ENCODE data around the gene ZBED4. TPM values are rescaled to one million over a fixed set of nuclear protein-coding genes. Genes with fewer than 3 reads are reported as not detected.

Gene ZBED4
- total RNA-seq, 4 donors from 2014 or later = 10.0 to 21.6 (median 11.4) TPM

DNA sequence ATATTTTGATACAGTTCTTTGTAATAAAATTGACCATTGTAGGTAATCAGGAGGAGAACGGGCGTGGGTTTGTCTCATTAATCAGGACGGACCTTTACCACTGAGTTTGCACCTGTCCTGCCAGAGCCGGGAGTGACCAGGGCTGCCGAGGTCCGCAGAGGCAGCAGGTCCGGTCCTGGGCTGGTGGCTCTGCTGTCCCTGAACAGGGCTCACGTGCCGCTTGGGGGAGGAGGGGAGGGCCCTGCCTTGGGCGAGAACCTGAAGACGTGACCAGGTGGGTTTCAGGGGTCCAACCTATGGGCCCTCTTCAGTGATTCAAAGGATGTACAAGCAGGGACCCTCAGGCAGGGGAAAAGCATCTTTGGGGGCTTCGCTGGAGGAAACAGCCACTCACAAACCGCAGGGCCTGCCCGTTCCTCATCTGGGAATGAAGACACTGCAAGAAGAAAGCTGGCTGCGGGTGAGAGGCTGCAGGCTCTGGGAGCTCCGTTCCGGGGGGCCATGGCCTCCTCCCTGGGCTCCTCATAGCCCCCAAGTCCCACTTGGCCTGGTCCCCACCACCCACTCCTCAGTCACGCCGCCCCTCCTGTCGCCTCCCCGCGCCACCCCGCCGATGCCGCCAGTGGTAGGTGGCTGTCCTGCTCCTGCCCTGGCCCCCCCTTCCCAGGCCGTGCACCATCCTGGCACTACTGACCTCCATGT is 74.0 kb downstream of the ZBED4 start:
- DNase-seq (ENCODE audit: low spot score) (no peak), ATAC-seq (ENCODE audit: low FRiP score) (no peak)
- TF ChIP-seq, protein P1, sequence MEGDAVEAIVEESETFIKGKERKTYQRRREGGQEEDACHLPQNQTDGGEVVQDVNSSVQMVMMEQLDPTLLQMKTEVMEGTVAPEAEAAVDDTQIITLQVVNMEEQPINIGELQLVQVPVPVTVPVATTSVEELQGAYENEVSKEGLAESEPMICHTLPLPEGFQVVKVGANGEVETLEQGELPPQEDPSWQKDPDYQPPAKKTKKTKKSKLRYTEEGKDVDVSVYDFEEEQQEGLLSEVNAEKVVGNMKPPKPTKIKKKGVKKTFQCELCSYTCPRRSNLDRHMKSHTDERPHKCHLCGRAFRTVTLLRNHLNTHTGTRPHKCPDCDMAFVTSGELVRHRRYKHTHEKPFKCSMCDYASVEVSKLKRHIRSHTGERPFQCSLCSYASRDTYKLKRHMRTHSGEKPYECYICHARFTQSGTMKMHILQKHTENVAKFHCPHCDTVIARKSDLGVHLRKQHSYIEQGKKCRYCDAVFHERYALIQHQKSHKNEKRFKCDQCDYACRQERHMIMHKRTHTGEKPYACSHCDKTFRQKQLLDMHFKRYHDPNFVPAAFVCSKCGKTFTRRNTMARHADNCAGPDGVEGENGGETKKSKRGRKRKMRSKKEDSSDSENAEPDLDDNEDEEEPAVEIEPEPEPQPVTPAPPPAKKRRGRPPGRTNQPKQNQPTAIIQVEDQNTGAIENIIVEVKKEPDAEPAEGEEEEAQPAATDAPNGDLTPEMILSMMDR (IDR thresholded peaks at IDR 0.05) = no peak

DNA sequence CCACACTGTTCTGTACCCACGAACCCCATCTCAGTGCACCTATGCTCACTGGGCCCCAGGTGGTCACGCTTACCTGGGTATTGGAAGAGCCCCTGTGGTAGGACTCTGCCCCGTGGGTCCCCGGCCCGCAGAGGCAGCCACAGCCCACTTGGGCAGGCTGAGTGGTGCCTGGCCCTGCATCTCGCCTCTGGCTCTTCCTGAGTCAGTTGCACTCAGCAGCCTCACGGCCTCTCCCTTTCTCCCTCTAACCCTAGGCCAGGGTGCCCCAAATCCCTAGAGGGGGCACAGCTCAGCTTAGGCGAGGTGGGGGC is 74.5 kb downstream of the ZBED4 start:
- ATAC-seq (ENCODE audit: low FRiP score) (no peak), DNase-seq (ENCODE audit: low spot score) (no peak)
- TF ChIP-seq, protein P1 (IDR thresholded peaks at IDR 0.05) = no peak

DNA sequence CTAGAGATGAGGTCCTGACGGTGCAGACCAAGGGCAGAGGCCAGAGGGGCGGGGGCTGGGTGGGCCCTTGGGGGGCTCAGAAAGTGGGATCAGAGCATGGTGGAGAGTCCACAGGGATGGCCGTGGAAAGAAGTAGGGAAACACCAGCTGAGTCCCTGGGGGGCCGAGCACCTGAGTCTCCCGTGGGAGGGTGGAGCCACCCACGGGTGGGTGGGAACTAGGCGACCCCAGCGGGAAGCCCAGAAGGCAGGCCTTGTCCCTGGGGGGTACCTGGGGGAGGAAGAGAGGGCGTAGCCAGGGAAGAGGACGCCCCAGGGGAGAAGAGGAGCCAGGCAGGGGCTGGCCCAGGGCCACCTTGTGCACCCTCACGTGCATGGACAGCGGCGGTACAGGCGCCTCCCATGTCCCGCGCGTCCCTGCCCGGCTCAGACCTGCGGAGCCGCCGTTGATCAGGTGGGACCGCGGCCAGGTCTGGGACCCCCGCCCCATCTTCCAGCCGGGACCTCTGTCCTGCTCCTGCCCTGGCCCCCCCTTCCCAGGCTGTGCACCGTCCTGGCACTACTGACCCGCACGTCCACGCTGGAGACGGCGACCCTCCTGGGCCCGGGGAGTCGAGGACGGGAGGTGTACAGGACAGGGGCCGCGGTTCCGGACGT is 75.0 kb downstream of the ZBED4 start:
- DNase-seq (ENCODE audit: low spot score) (no peak), ATAC-seq (ENCODE audit: low FRiP score) (no peak)
- TF ChIP-seq, protein P1 (IDR thresholded peaks at IDR 0.05) = no peak

DNA sequence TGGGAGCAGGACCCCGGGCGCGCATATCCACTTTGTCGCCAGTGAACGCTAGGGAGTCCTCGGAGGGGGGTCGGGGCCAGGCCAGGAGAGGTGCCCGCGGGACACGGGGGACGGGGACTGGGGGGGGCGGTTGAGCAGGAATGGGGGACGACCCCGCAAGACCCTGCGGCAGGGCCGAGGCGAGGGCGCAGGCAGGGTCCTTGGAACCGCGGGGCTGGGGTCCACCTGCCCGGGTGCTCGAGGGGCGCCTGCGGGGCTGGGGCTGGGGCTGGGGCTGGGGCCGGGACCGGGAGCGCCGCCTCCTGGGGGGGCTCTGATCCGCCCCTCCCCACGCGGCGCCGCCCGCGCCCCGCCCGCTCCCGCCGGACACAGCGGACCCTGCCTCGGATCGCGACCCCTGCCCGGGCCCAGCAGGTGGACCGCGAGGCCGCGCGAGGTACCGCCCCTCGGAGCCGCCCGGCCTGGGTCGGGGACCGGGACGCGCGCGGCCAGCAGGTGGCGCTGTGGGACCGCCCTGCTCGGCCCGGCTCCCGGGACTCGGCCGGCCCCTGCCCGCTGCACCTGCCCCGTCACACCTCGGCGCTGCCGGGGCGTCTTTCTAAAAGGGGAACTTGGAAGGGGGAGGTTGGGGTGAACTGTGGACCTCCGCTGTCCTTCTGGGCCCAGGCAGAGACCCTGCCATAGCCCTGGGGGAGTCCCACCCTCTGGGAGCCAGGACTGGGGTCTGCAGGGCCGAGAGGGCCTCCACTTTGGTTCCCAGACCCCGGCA is 75.8 kb downstream of the ZBED4 start:
- ATAC-seq (ENCODE audit: low FRiP score) (peak; percentile 40), DNase-seq (ENCODE audit: low spot score) (no peak)
- TF ChIP-seq, protein P1 (IDR thresholded peaks at IDR 0.05) = peak in 2 of 3 donors; percentile 92

DNA sequence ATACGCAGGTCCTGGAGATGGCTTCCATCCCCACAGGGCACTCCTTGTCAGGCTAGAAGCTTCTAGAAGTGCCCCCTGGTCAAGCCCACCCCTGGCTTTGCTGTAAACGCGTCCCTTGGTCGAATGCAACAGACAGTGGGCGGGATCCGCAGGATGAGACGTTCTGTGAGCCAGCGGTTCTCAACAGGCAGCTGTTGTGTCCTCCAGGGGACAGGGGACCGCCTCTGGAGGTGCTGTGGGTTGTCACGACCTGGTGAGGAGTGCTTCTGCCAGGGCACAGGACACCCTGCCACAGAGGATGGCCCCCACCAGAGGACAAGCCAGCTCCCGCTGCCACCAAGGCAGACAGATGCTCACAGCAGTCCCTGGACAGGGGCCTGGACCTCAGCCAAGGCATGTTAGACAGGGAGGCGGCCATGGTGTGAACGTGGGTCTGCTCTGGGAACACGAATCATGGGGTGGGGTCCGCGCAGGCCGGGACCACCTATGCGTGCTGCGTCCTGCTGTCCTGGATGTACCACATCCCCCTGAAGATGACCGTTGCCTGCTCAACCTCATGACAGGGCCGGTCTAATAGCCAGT is 76.4 kb downstream of the ZBED4 start:
- TF ChIP-seq, protein P1 (IDR thresholded peaks at IDR 0.05) = no peak
- no peak for DNase-seq (ENCODE audit: low spot score)
- ATAC-seq (ENCODE audit: low FRiP score) = no peak

DNA sequence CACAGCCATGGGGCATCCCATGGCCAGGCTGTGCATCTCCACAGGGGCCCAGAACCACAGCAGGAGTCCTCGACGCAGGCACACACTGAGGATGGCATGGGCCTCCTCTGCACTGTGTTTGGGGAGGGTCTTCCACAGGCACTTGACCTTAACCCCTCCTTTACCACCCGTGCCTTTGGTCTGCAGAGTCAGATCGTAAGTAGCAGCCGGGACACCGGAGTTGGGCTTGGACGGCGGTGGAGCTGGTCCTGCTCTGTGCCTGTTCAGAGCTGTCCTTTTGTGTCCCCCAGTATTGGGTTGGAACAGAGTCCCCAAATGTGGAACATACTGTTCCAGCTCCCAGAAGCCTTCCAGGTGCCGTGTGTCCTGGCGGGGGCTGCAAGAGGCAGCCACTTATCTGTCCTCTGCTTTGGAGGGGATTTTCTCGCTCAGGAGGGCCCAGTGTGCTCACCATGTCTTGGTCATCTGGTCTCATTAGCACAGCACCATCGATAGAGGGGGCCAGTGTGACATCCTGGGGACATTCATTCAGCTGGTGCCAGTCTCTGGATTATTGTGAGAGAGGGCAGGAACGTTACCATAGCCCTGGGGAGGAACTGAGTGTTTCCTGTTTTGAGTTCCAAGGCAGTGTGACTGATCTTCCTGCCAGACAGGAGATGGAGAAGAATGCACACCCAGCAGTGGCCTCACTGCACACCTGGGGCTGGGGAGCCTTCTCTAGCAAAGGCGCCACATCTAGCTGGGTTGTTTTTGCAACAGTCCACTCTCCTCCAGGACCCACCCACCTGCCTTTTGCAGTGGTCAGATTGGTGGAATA is 77.2 kb downstream of the ZBED4 start:
- ATAC-seq (ENCODE audit: low FRiP score) = no peak
- TF ChIP-seq, protein P1 (IDR thresholded peaks at IDR 0.05) = no peak
- no peak for DNase-seq (ENCODE audit: low spot score)
